Daoy (cell line): ENCODE measurements around the gene OS9. TPM values are rescaled to one million over a fixed set of nuclear protein-coding genes. Genes with fewer than 3 reads are reported as not detected.
"Not testable (repeated sequence)": the region's sequence is repeated elsewhere in the genome, so short reads cannot be mapped to it uniquely, and the experiment has no call there.

Source experiments
- DNase-seq: peaks from one replicate; pipeline ENCODE4 v3.0.0-alpha.2; 2015; ENCODE audit warnings: low read depth
- total RNA-seq: library from RNA; depleted of rRNA; stranded (reverse); fragments of >200 nt; shearing (Covaris generic); gene quantifications from 2 replicates; pipeline ENCODE4 v1.2.3, GENCODE V29; 2014; rRNA removed

OS9 gene
- 262 and 383 TPM in 2 replicates for total RNA-seq

- peak; percentile 99 for DNase-seq
These were observed at the start of gene OS9 for GRCh38 chr12:57693659-57694458. Gene OS9, plus strand, starts transcription at chr12:57694132. Its CDS starts 30 bp downstream, at chr12:57694162.

GRCh38 chr12:57645990-57646658 is 47.8 kb upstream of the OS9 start:
- DNase-seq, result not testable (repeated sequence)

- not testable (repeated sequence) for DNase-seq
These were observed 47.3 kb upstream of the OS9 start for GRCh38 chr12:57646659-57647049.

GRCh38 chr12:57654042-57654441 is 39.9 kb upstream of the OS9 start:
- no peak for DNase-seq

- DNase-seq, result no peak
These were observed 38.2 kb upstream of the OS9 start for GRCh38 chr12:57655541-57656240.

- not testable (repeated sequence) for DNase-seq
These were observed 37.5 kb upstream of the OS9 start for GRCh38 chr12:57656408-57656807.

- DNase-seq, result no peak
These were observed 36.2 kb upstream of the OS9 start for GRCh38 chr12:57657744-57658143.

GRCh38 chr12:57658890-57659289 is 35.0 kb upstream of the OS9 start:
- DNase-seq, result no peak

- DNase-seq, result no peak
These were observed 32.6 kb upstream of the OS9 start for GRCh38 chr12:57661376-57661775.

GRCh38 chr12:57665066-57665820 is 28.7 kb upstream of the OS9 start:
- not testable (repeated sequence) for DNase-seq

GRCh38 chr12:57666897-57667296 is 27.0 kb upstream of the OS9 start:
- no peak for DNase-seq

GRCh38 chr12:57669691-57670090 is 24.2 kb upstream of the OS9 start:
- DNase-seq, result not testable (repeated sequence)

- not testable (repeated sequence) for DNase-seq
These were observed 22.1 kb upstream of the OS9 start for GRCh38 chr12:57671811-57672210.

GRCh38 chr12:57672801-57673200 is 21.1 kb upstream of the OS9 start:
- DNase-seq, result no peak

GRCh38 chr12:57674691-57675090 is 19.2 kb upstream of the OS9 start:
- no peak for DNase-seq

GRCh38 chr12:57677947-57678346 is 16.0 kb upstream of the OS9 start:
- DNase-seq, result not testable (repeated sequence)

- DNase-seq, result no peak
These were observed 14.2 kb upstream of the OS9 start for GRCh38 chr12:57679697-57680096.

- no peak for DNase-seq
These were observed 6.1 kb upstream of the OS9 start for GRCh38 chr12:57687862-57688261.

GRCh38 chr12:57688931-57689330 is 5.0 kb upstream of the OS9 start:
- no peak for DNase-seq

- DNase-seq, result no peak
These were observed 1.4 kb upstream of the OS9 start for GRCh38 chr12:57692500-57692899.

GRCh38 chr12:57693317-57693658 is 644 bp upstream of the OS9 start:
- peak; percentile 7 for DNase-seq
